ENCODE measurements around the gene ACSS2.

The ACSS2 gene

GRCh38 chr20:34916774-34917354, 40.5 kb downstream of the ACSS2 start:
- DNase-seq = no peak

- no peak for DNase-seq
These were observed 43.6 kb downstream of the ACSS2 start for GRCh38 chr20:34920055-34920454.

GRCh38 chr20:34921436-34921835, 45.0 kb downstream of the ACSS2 start:
- DNase-seq = peak; percentile 24 to 42

- DNase-seq = no peak
These were observed 46.4 kb downstream of the ACSS2 start for GRCh38 chr20:34922654-34923381.

- DNase-seq = no peak
These were observed 47.0 kb downstream of the ACSS2 start for GRCh38 chr20:34923414-34923813.

GRCh38 chr20:34925341-34925740, 48.9 kb downstream of the ACSS2 start:
- no peak for DNase-seq

GRCh38 chr20:34925981-34926380, 49.6 kb downstream of the ACSS2 start:
- no peak for DNase-seq

- no peak for DNase-seq
These were observed 50.2 kb downstream of the ACSS2 start for GRCh38 chr20:34926581-34926980.

- DNase-seq = no peak
These were observed 51.3 kb downstream of the ACSS2 start for GRCh38 chr20:34927736-34928135.

GRCh38 chr20:34928411-34928810, 52.0 kb downstream of the ACSS2 start:
- no peak for DNase-seq

GRCh38 chr20:34931771-34932170, 55.4 kb downstream of the ACSS2 start:
- DNase-seq = no peak

GRCh38 chr20:34938466-34939163, 62.2 kb downstream of the ACSS2 start:
- no peak for DNase-seq

- no peak for DNase-seq
These were observed 63.7 kb downstream of the ACSS2 start for GRCh38 chr20:34940081-34940481.

- no peak for DNase-seq
These were observed 64.8 kb downstream of the ACSS2 start for GRCh38 chr20:34941226-34941625.

- no peak for DNase-seq
These were observed 65.9 kb downstream of the ACSS2 start for GRCh38 chr20:34942301-34942700.

GRCh38 chr20:34943808-34944567, 67.6 kb downstream of the ACSS2 start:
- no peak for DNase-seq

- DNase-seq = no peak
These were observed 69.1 kb downstream of the ACSS2 start for GRCh38 chr20:34945315-34946077.

GRCh38 chr20:34946661-34947060, 70.2 kb downstream of the ACSS2 start:
- no peak for DNase-seq

- no peak for DNase-seq
These were observed 70.9 kb downstream of the ACSS2 start for GRCh38 chr20:34947336-34947735.

GRCh38 chr20:34948030-34948429, 71.6 kb downstream of the ACSS2 start:
- no peak for DNase-seq

GRCh38 chr20:34949120-34949519, 72.7 kb downstream of the ACSS2 start:
- DNase-seq = no peak

- DNase-seq = no peak
These were observed 74.8 kb downstream of the ACSS2 start for GRCh38 chr20:34951252-34951651.

- no peak for DNase-seq
These were observed 75.2 kb downstream of the ACSS2 start for GRCh38 chr20:34951652-34952051.

All from activated CD4-positive, alpha-beta T cell treated with anti-CD3 and anti-CD28 coated beads, Interleukin-2, amount 50 U/mL, for 48 hours (primary cell).